OCI-M1 (cell line): Measurements from ENCODE around the gene EXTL1.
A peak's percentile ranks its signal among the peaks of the same experiment; 100 is the strongest.

ENCODE experiments used
- DNase-seq: peaks from one replicate; lab custom pipeline; 2025; lab: John Stamatoyannopoulos, UW

Gene EXTL1

DNA sequence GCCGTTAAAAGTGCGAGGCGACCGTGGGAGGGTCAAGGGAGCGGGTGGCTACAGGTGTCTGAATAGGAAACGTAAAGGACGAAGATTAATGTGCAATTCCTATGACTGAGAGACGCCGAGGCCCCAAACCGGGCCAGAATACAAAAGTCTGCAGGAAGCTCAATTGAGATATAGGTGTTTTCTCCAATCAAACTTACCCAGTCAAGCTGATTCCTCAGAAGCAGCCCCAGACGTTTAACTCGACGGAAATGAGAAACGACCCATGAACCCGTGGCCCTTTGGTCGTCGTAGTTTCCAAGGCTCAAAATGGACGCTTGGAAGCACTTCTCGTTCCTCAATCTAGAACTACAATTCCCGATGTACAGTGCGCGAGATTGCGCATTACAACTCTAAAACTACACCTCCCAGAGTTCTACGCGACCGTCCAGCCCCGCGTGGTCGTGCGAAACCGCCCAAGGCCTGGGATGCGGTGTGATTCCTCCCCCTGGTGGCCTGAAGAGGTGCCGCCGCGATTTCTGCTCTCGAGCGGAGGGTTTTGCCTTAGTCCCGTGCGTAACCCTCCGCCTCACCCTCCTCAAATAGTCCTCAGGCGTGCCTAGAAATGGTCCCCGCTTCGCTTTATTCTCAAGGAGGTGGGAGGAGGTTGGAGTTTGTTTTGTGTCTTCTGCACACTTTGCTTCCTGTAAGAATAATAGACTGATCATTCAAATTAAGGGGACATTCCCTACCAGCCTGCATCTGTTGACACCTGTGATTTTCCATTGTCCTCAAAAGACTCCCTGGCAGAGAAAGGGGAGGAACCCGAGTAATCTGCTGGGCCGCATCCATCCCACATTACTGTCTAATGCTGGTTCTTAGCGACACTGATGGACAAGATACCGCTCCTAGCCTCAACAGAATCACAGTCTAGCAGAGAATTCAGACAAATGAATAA, 23.5 kb upstream of the EXTL1 start, which contains the start of gene PAFAH2:
Gene PAFAH2 (minus strand): TSS at position 236 of the 934 bp plus-strand sequence. CDS start 7,247 bp downstream, outside the sequence.
- peak; percentile 99 for DNase-seq

GRCh38 chr1:25999041-25999800, 22.4 kb upstream of the EXTL1 start:
- DNase-seq = no peak

DNA sequence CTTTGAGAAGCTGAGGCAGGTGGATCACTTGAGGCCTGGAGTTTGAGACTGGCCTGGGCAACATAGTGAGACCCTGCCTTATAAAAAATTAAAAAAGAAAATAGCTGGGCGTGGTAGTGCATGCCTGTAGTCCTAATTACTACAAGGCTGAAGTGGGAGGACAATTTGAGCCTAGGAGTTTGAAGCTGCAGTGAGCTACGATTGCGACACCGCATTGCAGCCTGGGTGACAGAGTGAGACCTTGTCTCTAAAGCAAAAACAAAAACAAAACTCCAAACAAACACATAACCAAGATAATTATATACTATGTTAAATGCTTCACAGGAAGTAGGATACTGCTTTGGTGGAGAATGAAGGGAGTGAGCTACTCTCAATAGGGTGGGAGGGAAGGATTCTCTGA, 18.3 kb upstream of the EXTL1 start:
- no peak for DNase-seq

- no peak for DNase-seq
These were observed 17.8 kb upstream of the EXTL1 start for GRCh38 chr1:26003756-26004155.

GRCh38 chr1:26005434-26006105, 16.0 kb upstream of the EXTL1 start:
- no peak for DNase-seq

DNA sequence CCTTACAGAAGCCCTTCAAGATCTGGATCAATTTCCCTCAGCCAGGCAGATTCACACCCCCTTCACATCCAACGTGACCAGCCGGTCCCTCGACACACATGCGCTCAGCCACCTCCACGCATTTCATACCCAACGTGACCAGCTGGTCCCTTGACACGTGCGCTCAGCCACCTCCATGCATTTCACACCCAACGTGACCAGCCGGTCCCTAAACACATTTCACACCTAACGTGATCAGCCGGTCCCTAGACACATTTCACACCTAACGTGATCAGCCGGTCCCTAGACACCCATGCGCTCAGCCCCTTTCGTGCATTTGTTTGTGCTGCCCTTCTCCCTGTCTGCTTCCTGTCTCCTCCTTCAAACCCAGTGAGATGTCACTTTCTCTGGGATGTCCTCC, 14.9 kb upstream of the EXTL1 start:
- DNase-seq = no peak

DNA sequence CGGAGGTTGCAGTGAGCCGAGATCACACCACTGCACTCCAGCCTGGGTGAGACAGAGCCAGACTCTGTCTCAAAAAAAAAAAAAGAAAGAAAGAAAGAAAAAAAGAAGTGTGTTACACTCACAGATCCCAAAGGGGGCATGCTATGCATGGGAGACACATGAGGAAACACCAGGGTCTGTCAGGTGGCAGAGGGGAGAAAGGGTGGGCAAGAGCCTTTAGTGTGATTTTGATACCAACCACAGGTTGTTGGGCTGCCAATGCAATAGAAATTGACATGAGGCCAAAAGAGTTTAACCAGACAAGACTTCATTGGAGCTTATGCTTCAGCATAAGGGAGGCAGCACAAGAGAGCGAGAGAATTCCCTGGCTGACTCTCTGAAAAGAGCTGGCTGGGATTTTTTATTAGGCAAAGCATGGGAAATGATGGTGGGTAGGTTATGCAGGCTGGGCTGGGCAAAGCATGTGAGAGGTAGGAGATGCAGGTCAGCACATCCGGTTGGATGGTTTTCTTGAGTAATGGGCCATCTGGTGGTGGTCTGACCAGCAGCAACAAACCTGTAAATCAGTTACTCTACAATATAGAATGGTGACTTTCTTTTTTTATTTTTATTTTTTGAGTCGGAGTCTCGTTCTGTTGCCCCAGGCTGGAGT, 11.7 kb upstream of the EXTL1 start:
- DNase-seq = peak; percentile 35

DNA sequence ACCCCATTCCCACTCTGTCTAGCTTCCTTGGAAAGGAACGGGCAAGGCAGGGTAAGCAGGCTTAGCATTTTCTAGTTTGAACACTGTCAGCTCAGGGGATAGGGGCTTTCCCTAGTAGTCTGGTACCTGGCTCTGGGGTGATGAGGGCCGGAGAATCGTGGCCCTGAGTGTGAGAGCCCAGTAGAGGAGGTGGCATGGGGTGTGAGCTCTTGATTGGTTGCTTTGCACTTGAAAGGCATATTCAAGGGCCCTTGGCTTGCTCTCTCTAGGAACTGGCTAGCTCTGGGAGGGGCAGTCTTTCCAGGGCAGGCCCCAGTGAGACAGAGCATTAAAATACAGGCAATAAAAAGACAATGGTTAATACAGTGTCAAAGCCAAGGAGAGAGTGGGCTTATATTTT, 10.8 kb upstream of the EXTL1 start:
- DNase-seq = no peak

GRCh38 chr1:26012864-26013263, 8.7 kb upstream of the EXTL1 start:
- no peak for DNase-seq

DNA sequence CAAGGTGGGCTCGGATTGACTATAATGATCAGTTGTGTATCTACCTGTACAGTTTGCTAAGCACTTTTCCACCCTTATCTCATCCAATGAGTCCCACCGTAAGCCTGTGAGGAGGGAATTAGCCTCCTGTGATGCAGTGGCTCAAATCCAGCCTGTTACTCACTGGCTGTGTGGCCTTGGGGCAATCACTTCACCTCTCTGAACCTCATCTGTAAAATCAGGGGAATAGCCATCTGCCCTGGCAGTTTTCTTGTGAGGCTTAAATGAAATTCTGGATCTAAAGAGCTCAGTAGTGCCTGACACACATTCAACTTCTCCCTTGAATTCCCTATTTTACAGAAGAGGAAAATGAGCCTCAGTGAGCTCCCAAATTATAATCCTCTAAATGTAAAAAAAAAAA, 7.4 kb upstream of the EXTL1 start:
- no peak for DNase-seq

DNA sequence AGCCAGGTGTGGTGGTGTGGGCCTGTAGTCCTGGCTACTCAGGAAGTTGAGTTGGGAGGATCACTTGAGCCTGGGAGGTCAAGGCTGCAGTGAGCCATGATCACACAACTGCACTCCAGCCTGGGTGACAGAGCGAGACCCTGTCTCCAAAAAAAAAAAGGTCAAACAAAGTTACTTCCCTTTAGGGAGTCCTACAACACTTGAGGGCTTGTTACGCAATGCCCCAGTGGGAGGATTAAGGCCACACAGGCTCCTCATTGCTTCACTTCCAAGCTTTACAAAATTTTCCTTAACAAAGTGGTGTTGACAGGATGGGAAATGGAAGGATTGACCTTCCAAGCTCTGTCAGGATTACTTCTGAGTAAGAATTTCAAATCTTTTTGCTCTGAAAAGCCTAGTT, 6.2 kb upstream of the EXTL1 start:
- DNase-seq = peak; percentile 82

DNA sequence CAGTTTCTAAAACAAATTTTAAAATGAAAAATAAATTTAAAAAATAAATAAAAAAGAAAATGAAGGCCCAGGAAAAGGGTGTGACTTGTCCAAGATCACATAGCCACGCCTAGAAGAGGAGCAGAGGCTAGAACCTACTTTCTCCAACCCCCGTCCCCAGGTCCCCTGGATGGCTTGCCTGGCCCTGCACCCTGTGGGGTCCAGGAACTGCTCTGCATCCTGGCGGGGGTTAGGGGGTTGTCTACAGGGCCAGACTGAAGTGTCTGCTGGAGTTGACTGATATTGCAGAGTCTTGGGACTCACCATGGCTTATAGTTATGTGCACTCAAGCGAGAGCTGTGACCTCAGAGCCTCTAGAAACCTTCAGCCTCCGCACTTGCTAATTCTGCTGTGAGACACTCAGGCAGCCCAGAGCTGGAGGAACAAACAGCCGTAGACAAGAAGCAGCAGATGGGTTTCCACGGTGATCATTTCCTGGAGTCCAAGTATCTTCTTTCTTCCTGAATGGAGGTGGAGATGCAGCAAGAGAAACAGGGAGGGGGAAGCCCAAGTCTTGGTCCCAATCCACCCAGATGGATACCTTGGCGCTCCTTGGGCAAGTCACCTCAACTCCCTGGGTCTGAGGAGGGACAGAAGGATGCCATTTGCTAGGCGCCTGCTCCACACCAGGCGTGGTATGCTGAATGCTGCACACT, 5.2 kb upstream of the EXTL1 start:
- no peak for DNase-seq

GRCh38 chr1:26016953-26017545, 4.5 kb upstream of the EXTL1 start:
- DNase-seq = no peak

GRCh38 chr1:26017606-26018005, 4.0 kb upstream of the EXTL1 start:
- DNase-seq = no peak

DNA sequence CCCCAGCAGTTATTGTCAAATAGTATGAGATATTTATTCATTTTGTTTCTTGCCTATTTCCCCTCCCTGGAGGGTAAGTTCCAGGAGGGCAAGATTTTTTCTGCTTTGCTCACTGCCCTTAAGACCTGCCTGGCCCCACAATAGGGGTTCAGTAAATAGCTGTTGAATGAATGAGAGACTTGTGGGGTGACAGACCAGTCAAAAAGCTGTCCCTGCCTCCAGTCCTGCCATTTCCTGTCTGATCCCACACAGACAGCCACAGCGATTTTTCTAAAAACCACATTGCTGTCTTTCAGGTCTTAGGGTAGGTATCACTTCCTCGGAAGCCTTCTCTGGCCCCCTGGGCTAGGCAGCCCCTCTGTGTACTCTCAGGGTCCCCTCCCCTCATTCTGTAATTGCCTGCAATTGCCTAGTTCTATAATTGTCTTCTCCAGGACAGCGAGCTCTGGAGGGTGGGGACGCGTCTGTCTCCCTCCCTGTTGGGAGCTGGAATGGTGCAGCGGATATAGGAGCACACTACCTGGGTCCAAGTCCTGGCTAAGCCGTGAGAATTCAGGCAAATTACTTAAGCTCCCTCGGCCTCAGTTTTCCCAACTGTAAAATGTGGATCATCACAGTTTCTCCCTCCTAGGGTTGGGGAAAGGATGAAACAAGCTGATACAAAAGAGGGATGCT, 1.8 kb upstream of the EXTL1 start:
- no peak for DNase-seq

DNA sequence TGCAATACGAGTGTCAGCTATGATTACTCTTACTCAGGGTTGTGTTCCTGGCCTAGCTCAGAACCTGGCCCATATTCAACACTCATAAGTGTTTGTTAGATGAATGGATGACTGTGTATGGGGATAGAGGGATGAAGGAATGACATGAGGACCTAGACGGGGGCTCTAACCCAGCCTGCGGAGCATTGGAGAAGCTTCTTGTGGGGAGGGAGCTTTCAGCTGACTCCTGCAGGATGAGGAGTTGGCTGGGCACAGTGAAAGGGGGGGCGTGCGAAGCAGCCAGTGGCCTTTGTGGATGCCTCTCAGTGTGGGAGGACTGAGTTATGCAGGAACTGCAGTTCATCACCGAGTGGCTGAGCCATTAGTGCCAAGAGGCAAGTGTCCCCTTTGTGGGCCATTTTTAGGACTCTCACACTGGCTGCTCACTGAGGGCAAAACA, 1.2 kb upstream of the EXTL1 start:
- DNase-seq = no peak

DNA sequence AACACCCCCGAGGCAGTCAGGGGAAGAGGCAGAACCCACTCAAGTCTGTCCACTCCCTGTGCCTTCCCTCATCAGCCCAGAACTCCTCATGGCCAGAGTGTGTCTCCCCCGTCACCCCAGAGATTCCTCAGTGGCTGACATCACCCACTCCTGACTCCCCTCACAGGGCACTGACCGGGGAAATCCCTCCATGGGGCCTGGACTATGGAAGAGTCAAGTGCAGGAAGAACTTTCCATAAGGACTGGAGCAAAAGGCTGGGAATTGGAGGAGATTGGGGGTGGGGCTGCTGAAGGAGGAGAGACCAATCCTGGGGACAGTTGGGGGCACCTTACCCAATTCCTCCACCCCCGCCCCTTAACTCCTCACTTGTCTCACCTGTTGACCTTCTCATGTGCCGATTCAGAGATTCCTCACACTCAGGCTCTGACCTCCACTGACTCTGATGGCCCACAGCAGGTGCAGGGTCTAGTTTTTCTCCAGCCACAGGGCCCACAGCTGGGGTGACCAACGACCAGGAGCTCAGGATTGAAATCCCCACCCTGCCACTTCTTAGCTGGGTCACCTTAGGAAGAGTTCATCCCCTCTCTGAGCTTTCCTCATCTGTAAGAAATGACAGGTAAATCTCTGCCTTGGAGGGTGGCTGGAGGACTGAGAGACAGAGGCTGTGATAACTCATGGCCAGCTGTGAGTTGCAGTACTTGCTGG, 481 bp upstream of the EXTL1 start:
- DNase-seq = no peak

- DNase-seq = no peak
These were observed 817 bp downstream of the EXTL1 start for GRCh38 chr1:26022404-26022779.

- no peak for DNase-seq
These were observed 1.4 kb downstream of the EXTL1 start for GRCh38 chr1:26023009-26023408.

DNA sequence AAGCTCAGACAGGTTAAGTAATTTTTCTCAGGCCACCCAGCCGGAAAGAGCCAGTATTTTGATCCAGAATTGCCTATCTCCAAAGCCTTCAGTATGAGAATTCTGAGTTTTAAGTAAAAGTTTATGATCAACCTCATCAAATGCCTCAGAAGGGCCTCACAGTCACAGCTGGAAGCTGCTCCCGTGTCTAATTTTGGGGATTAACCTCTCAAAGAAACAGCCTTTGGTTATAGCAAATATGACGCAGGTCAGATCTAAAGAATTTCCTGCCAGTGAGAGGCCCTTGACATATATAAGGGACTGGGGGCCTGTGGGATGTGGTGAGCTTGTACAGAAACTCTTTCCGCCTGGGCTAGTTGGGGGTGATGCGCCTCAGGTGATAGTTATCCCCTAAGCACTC, 2.3 kb downstream of the EXTL1 start:
- no peak for DNase-seq
